Measurements from ENCODE around the gene TCF7L1.
"Not testable (repeated sequence)": the region's sequence is repeated elsewhere in the genome, so short reads cannot be mapped to it uniquely, and the experiment has no call there.

TCF7L1 gene

GRCh38 chr2:85114586-85115330 is 18.4 kb upstream of the TCF7L1 start:
- H3K4me3 Mint-ChIP-seq: no peak overlapping the region
- no peaks in the 10 kb centered on the region for H3K36me3 Mint-ChIP-seq
- no peaks in the 10 kb centered on the region for H3K9me3 Mint-ChIP-seq (ENCODE audit: low read depth)
- no peaks in the 10 kb centered on the region for H3K4me1 Mint-ChIP-seq (ENCODE audit: low read depth)
- H3K27me3 Mint-ChIP-seq: peaks cover 11% of the 10 kb centered on the region
- no peak overlapping the region for H3K27ac Mint-ChIP-seq

GRCh38 chr2:85116207-85116606 is 17.0 kb upstream of the TCF7L1 start:
- Mint-ChIP-seq H3K27me3 (peaks cover 11% of the 10 kb centered on the region), H3K4me1 (ENCODE audit: low read depth) (no peaks in the 10 kb centered on the region), H3K36me3 (no peaks in the 10 kb centered on the region), H3K27ac (no peak overlapping the region), H3K4me3 (no peak overlapping the region), H3K9me3 (ENCODE audit: low read depth) (no peaks in the 10 kb centered on the region)

GRCh38 chr2:85119900-85120299 is 13.3 kb upstream of the TCF7L1 start:
- Mint-ChIP-seq H3K4me1 (ENCODE audit: low read depth) (no peaks in the 10 kb centered on the region), H3K4me3 (no peak overlapping the region), H3K9me3 (ENCODE audit: low read depth) (no peaks in the 10 kb centered on the region), H3K27me3 (peaks cover 3% of the 10 kb centered on the region), H3K27ac (no peak overlapping the region), H3K36me3 (no peaks in the 10 kb centered on the region)

GRCh38 chr2:85120363-85120762 is 12.8 kb upstream of the TCF7L1 start:
- no peaks in the 10 kb centered on the region for H3K4me1 Mint-ChIP-seq (ENCODE audit: low read depth)

GRCh38 chr2:85126462-85126861 is 6.7 kb upstream of the TCF7L1 start:
- H3K27me3 Mint-ChIP-seq: peaks cover 16% of the 10 kb centered on the region
- not testable (repeated sequence) for H3K9me3 Mint-ChIP-seq (ENCODE audit: low read depth); H3K4me3 Mint-ChIP-seq; H3K36me3 Mint-ChIP-seq; H3K4me1 Mint-ChIP-seq (ENCODE audit: low read depth); H3K27ac Mint-ChIP-seq

More at GRCh38 chr2:85120363-85120762, 12.8 kb upstream of the TCF7L1 start:
- Mint-ChIP-seq H3K9me3 (ENCODE audit: low read depth) (no peaks in the 10 kb centered on the region), H3K36me3 (no peaks in the 10 kb centered on the region), H3K27ac (no peak overlapping the region), H3K4me3 (no peak overlapping the region), H3K27me3 (peaks cover 3% of the 10 kb centered on the region)

- H3K27me3 Mint-ChIP-seq: peaks cover 22% of the 10 kb centered on the region
Measured at GRCh38 chr2:85129861-85130260, 3.3 kb upstream of the TCF7L1 start.

GRCh38 chr2:85130407-85130806 is 2.8 kb upstream of the TCF7L1 start:
- Mint-ChIP-seq H3K36me3 (no peaks in the 10 kb centered on the region), H3K4me1 (ENCODE audit: low read depth) (peaks cover 11% of the 10 kb centered on the region), H3K27me3 (peaks cover 24% of the 10 kb centered on the region), H3K9me3 (ENCODE audit: low read depth) (no peaks in the 10 kb centered on the region), H3K4me3 (no peak overlapping the region), H3K27ac (no peak overlapping the region)

More at GRCh38 chr2:85129861-85130260, 3.3 kb upstream of the TCF7L1 start:
- Mint-ChIP-seq H3K36me3 (no peaks in the 10 kb centered on the region), H3K9me3 (ENCODE audit: low read depth) (no peaks in the 10 kb centered on the region), H3K4me1 (ENCODE audit: low read depth) (peaks cover 11% of the 10 kb centered on the region), H3K27ac (no peak overlapping the region), H3K4me3 (no peak overlapping the region)

GRCh38 chr2:85131116-85131515 is 2.1 kb upstream of the TCF7L1 start:
- Mint-ChIP-seq H3K4me1 (ENCODE audit: low read depth) (peaks cover 11% of the 10 kb centered on the region), H3K4me3 (no peak overlapping the region), H3K36me3 (no peaks in the 10 kb centered on the region), H3K9me3 (ENCODE audit: low read depth) (no peaks in the 10 kb centered on the region), H3K27me3 (peaks cover 28% of the 10 kb centered on the region), H3K27ac (no peak overlapping the region)

GRCh38 chr2:85132397-85132796 is 795 bp upstream of the TCF7L1 start:
- Mint-ChIP-seq H3K4me3 (peak overlapping the region; percentile 79), H3K27ac (no peak overlapping the region), H3K9me3 (ENCODE audit: low read depth) (no peaks in the 10 kb centered on the region), H3K27me3 (peaks cover 33% of the 10 kb centered on the region), H3K36me3 (no peaks in the 10 kb centered on the region), H3K4me1 (ENCODE audit: low read depth) (peaks cover 11% of the 10 kb centered on the region)

- H3K36me3 Mint-ChIP-seq: no peaks in the 10 kb centered on the region
- H3K4me3 Mint-ChIP-seq: peak overlapping the region; percentile 38
- peaks cover 28% of the 10 kb centered on the region for H3K27me3 Mint-ChIP-seq
- peaks cover 11% of the 10 kb centered on the region for H3K4me1 Mint-ChIP-seq (ENCODE audit: low read depth)
- no peak overlapping the region for H3K27ac Mint-ChIP-seq
- no peaks in the 10 kb centered on the region for H3K9me3 Mint-ChIP-seq (ENCODE audit: low read depth)
Measured at GRCh38 chr2:85133751-85134254, 611 bp downstream of the TCF7L1 start.

GRCh38 chr2:85134255-85134895 is 1.2 kb downstream of the TCF7L1 start:
- Mint-ChIP-seq H3K36me3 (no peaks in the 10 kb centered on the region), H3K4me3 (peak overlapping the region; percentile 51), H3K27ac (no peak overlapping the region), H3K27me3 (peaks cover 30% of the 10 kb centered on the region), H3K9me3 (ENCODE audit: low read depth) (no peaks in the 10 kb centered on the region), H3K4me1 (ENCODE audit: low read depth) (peaks cover 11% of the 10 kb centered on the region)

GRCh38 chr2:85134896-85135659 is 1.9 kb downstream of the TCF7L1 start:
- H3K27ac Mint-ChIP-seq: no peak overlapping the region
- peaks cover 35% of the 10 kb centered on the region for H3K27me3 Mint-ChIP-seq
- no peaks in the 10 kb centered on the region for H3K36me3 Mint-ChIP-seq
- H3K9me3 Mint-ChIP-seq (ENCODE audit: low read depth): no peaks in the 10 kb centered on the region
- peaks cover 11% of the 10 kb centered on the region for H3K4me1 Mint-ChIP-seq (ENCODE audit: low read depth)
- H3K4me3 Mint-ChIP-seq: peak overlapping the region; percentile 51

GRCh38 chr2:85135660-85135914 is 2.4 kb downstream of the TCF7L1 start:
- H3K27me3 Mint-ChIP-seq: peaks cover 31% of the 10 kb centered on the region
- H3K36me3 Mint-ChIP-seq: no peaks in the 10 kb centered on the region
- H3K4me1 Mint-ChIP-seq (ENCODE audit: low read depth): peaks cover 11% of the 10 kb centered on the region
- H3K27ac Mint-ChIP-seq: no peak overlapping the region
- no peaks in the 10 kb centered on the region for H3K9me3 Mint-ChIP-seq (ENCODE audit: low read depth)
- no peak overlapping the region for H3K4me3 Mint-ChIP-seq

- Mint-ChIP-seq H3K4me3 (no peak overlapping the region), H3K27ac (no peak overlapping the region), H3K27me3 (peaks cover 28% of the 10 kb centered on the region), H3K4me1 (ENCODE audit: low read depth) (peaks cover 9% of the 10 kb centered on the region), H3K9me3 (ENCODE audit: low read depth) (no peaks in the 10 kb centered on the region), H3K36me3 (no peaks in the 10 kb centered on the region)
Measured at GRCh38 chr2:85137156-85137555, 4.0 kb downstream of the TCF7L1 start.

GRCh38 chr2:85143463-85144082 is 10.4 kb downstream of the TCF7L1 start:
- H3K27me3 Mint-ChIP-seq: peaks cover 13% of the 10 kb centered on the region

More at GRCh38 chr2:85143463-85144082, 10.4 kb downstream of the TCF7L1 start:
- Mint-ChIP-seq H3K9me3 (ENCODE audit: low read depth) (no peaks in the 10 kb centered on the region), H3K27ac (no peak overlapping the region), H3K4me3 (no peak overlapping the region), H3K36me3 (no peaks in the 10 kb centered on the region), H3K4me1 (ENCODE audit: low read depth) (no peaks in the 10 kb centered on the region)
